ENCODE measurements around the gene ZNF175. TPM values are rescaled to one million over a fixed set of nuclear protein-coding genes. Genes with fewer than 3 reads are reported as not detected.

ZNF175 gene
- polyA plus RNA-seq, 1 of the 3 experiments (the other 2 are of a cell fraction): 3.1 TPM

DNA sequence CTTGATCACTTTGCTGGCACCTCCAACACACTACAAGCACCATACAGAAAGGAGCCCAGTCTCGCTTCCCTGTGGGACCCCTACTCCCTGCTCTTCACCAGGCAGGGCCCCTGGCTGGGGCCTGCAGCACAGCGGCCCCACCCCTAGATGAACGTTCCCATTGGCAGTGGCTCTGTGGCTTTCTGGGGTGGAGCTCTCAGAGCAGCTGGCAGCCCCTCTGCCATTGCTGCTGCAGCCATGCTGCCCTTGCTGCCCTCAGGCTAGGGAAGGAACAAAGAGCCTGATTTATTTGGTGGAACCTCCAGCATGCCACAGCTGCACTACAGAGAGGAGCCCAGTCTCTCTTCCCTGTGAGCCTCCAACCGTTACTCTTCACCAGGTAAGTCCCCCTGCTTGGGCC is 45.4 kb upstream of the ZNF175 start:
- Histone ChIP-seq H3K27ac (ENCODE audit: low read depth in 2 of 2, low read length in 1 of 2) (no peak overlapping the region), H2AFZ (ENCODE audit: low read depth) (no peak overlapping the region), H3K27me3 (ENCODE audit: insufficient read depth) (peaks cover 14% of the 10 kb centered on the region), H3K9ac (no peak overlapping the region), H3K4me3 (ENCODE audit: low read depth in 2 of 2, low read length in 1 of 2) (no peak overlapping the region), H3K36me3 (replicated peaks in 1 of 2; ENCODE audit: control insufficient read depth in 1 of 2, insufficient read depth in 2 of 2, low read length in 1 of 2) (no peaks in the 10 kb centered on the region), H3K79me2 (ENCODE audit: insufficient read depth) (no peaks in the 10 kb centered on the region), H3K9me2 (no peaks in the 10 kb centered on the region), H3K9me3 (no peaks in the 10 kb centered on the region), H3K4me1 (ENCODE audit: control insufficient read depth in 1 of 2, insufficient read depth in 2 of 2, low read depth in 1 of 2, low read length in 1 of 2) (no peaks in the 10 kb centered on the region), H3K4me2 (no peak overlapping the region), H4K20me1 (ENCODE audit: insufficient read depth) (no peaks in the 10 kb centered on the region), H3F3A (replicated peaks; ENCODE audit: insufficient read depth) (no peaks in the 10 kb centered on the region)
- CTCF ChIA-PET: interaction anchor here (1.2 to 3.2 kb wide), 2 partner anchors 10 to 132 kb away, joined by 3 to 10 read pairs; no protein-coding TSS in a partner anchor
- POLR2A ChIA-PET: no interaction called here
- no peak for DNase-seq
- WGBS (ENCODE audit: low lambda C conversion rate): 0% methylated on average over 1 of the region's 4 CpGs
- TF ChIP-seq RAD21 (IDR thresholded peaks at IDR 0.05; ENCODE audit: low read length): no peak

- no peak for DNase-seq
- H2AFZ ChIP-seq (ENCODE audit: low read depth): no peak overlapping the region
- H3K36me3 ChIP-seq (replicated peaks in 1 of 2; ENCODE audit: control insufficient read depth in 1 of 2, insufficient read depth in 2 of 2, low read length in 1 of 2): no peaks in the 10 kb centered on the region
- H3K4me1 ChIP-seq (ENCODE audit: control insufficient read depth in 1 of 2, insufficient read depth in 2 of 2, low read depth in 1 of 2, low read length in 1 of 2): no peaks in the 10 kb centered on the region
- no peak for TF ChIP-seq TEAD4 (IDR thresholded peaks at IDR 0.05; ENCODE audit: borderline replicate concordance, insufficient read depth)
- no peak for TF ChIP-seq SIN3A (IDR thresholded peaks at IDR 0.05; ENCODE audit: borderline replicate concordance, low read depth, low read length)
- no peak for TF ChIP-seq RXRA (IDR thresholded peaks at IDR 0.05; ENCODE audit: borderline replicate concordance, low read depth)
- TF ChIP-seq POLR2AphosphoS5 (IDR thresholded peaks at IDR 0.05; ENCODE audit: low read depth, low read length): no peak
- TF ChIP-seq, protein P1, sequence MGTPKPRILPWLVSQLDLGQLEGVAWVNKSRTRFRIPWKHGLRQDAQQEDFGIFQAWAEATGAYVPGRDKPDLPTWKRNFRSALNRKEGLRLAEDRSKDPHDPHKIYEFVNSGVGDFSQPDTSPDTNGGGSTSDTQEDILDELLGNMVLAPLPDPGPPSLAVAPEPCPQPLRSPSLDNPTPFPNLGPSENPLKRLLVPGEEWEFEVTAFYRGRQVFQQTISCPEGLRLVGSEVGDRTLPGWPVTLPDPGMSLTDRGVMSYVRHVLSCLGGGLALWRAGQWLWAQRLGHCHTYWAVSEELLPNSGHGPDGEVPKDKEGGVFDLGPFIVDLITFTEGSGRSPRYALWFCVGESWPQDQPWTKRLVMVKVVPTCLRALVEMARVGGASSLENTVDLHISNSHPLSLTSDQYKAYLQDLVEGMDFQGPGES (IDR thresholded peaks at IDR 0.05; ENCODE audit: low read depth, low read length): no peak
- TF ChIP-seq SMC3 (IDR thresholded peaks at IDR 0.05; ENCODE audit: low read depth, low read length): no peak
- TF ChIP-seq, protein P2, sequence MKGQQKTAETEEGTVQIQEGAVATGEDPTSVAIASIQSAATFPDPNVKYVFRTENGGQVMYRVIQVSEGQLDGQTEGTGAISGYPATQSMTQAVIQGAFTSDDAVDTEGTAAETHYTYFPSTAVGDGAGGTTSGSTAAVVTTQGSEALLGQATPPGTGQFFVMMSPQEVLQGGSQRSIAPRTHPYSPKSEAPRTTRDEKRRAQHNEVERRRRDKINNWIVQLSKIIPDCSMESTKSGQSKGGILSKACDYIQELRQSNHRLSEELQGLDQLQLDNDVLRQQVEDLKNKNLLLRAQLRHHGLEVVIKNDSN (IDR thresholded peaks at IDR 0.05; ENCODE audit: borderline replicate concordance, low read depth): no peak
- no peak for TF ChIP-seq RCOR1 (IDR thresholded peaks at IDR 0.05; ENCODE audit: low read length)
- TF ChIP-seq MXI1 (IDR thresholded peaks at IDR 0.05; ENCODE audit: low read depth, low read length): no peak
- no peak for TF ChIP-seq ELF1 (IDR thresholded peaks at IDR 0.05)
- TF ChIP-seq TAF1 (IDR thresholded peaks at IDR 0.05; ENCODE audit: borderline replicate concordance, low read depth, low read length): no peak
- TF ChIP-seq EZH2phosphoT487 (IDR thresholded peaks at IDR 0.05; ENCODE audit: borderline replicate concordance, low read depth): no peak
- no peaks in the 10 kb centered on the region for H3K9me3 ChIP-seq
- peaks cover 36% of the 10 kb centered on the region for H3K27me3 ChIP-seq (ENCODE audit: insufficient read depth)
- H3F3A ChIP-seq (replicated peaks; ENCODE audit: insufficient read depth): no peaks in the 10 kb centered on the region
- ChIA-PET POLR2A (no interaction called here), CTCF (interaction anchor here (1.0 to 1.8 kb wide), 5 partner anchors 14 to 128 kb away, joined by 3 to 5 read pairs (median 3); no protein-coding TSS in a partner anchor)
- H3K27ac ChIP-seq (ENCODE audit: low read depth in 2 of 2, low read length in 1 of 2): no peak overlapping the region
- H3K4me2 ChIP-seq: no peak overlapping the region
- H4K20me1 ChIP-seq (ENCODE audit: insufficient read depth): no peaks in the 10 kb centered on the region
- H3K9ac ChIP-seq: no peak overlapping the region
- no peaks in the 10 kb centered on the region for H3K9me2 ChIP-seq
- WGBS (ENCODE audit: low lambda C conversion rate): 0% methylated on average over 2 of the region's 2 CpGs
- no peak overlapping the region for H3K4me3 ChIP-seq (ENCODE audit: low read depth in 2 of 2, low read length in 1 of 2)
- no peaks in the 10 kb centered on the region for H3K79me2 ChIP-seq (ENCODE audit: insufficient read depth)
Measured at GRCh38 chr19:51529301-51529700, 41.8 kb upstream of the ZNF175 start.

Measured in SK-N-SH (cell line).